ENCODE results near the gene FNDC11. TPM values are rescaled to one million over a fixed set of nuclear protein-coding genes. Genes with fewer than 3 reads are reported as not detected.
"Not testable (repeated sequence)": the region's sequence is repeated elsewhere in the genome, so short reads cannot be mapped to it uniquely, and the experiment has no call there.

The FNDC11 gene
- total RNA-seq, 2 experiments from 2014 or later: 0.14 to 0.35 TPM

DNA sequence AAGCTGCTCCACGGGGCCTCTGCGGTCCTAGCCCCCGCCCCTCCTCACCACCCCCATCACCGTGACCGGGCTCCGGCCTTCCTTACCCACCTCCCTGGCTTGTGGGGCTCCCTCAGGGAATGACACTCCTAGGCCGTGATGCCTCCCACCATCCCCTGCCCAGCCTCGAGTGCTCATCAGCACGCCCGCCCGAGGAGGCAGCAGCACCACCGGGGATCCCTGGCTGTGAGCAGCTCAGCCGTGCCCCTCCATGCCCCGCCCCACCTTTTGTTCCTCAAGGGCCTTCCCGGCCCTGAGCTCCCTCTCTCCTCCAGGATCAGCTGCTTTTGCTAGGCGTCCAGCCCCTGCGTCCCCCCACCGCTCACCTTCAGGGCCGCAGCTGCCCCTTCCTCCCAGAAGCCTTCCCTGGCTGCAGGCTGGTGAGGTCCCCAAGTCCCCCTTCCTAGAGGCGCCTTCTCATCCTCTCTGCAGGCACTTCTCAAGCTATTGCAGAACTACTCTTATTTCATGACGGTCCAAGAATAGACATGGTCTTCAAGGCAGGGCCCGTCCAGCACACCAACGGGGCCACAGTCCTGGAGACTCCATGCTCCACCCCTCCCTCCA is 3.0 kb downstream of the FNDC11 start:
- no peaks in the 10 kb centered on the region for H3K9me3 Mint-ChIP-seq (ENCODE audit: low read depth)
- H3K36me3 Mint-ChIP-seq: peaks cover 25% of the 10 kb centered on the region
- DNase-seq (no peak), ATAC-seq (no peak)
- H3K4me3 Mint-ChIP-seq: no peak overlapping the region
- H3K27ac Mint-ChIP-seq: no peak overlapping the region
- H3K27me3 Mint-ChIP-seq: peaks cover 3% of the 10 kb centered on the region
- peaks cover 13% of the 10 kb centered on the region for H3K4me1 Mint-ChIP-seq
- CTCF ChIA-PET: interaction anchor here (1.1 kb wide), 1 partner anchor 18 kb away, joined by 3 read pairs; no protein-coding TSS in a partner anchor

DNA sequence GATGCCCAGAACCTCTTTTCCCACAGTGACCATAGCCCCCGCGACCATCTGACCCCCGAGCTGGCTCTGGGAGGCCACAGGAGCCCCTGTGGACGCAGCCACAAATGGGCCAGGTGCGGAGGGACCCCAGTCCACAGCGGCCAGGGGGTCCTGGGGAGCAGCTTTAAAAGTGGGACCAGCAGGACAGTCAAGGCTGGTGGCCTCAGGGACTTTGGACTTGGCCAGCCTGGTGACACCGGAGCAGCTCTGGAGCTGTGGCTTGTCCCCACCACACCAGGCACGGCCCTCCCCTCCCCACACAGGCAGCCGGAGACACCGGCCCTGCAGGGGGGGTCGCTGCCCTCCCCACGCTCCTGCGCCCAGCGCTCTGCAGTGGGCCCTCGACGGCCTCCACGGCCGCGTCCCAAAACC is 3.5 kb downstream of the FNDC11 start:
- H3K4me3 Mint-ChIP-seq: no peak overlapping the region
- ATAC-seq (no peak), DNase-seq (no peak)
- peaks cover 8% of the 10 kb centered on the region for H3K4me1 Mint-ChIP-seq
- H3K36me3 Mint-ChIP-seq: peaks cover 25% of the 10 kb centered on the region
- H3K27me3 Mint-ChIP-seq: peaks cover 2% of the 10 kb centered on the region
- no peaks in the 10 kb centered on the region for H3K9me3 Mint-ChIP-seq (ENCODE audit: low read depth)
- CTCF ChIA-PET: interaction anchor here (1.1 kb wide), 1 partner anchor 19 kb away, joined by 3 read pairs; no protein-coding TSS in a partner anchor
- H3K27ac Mint-ChIP-seq: no peak overlapping the region

DNA sequence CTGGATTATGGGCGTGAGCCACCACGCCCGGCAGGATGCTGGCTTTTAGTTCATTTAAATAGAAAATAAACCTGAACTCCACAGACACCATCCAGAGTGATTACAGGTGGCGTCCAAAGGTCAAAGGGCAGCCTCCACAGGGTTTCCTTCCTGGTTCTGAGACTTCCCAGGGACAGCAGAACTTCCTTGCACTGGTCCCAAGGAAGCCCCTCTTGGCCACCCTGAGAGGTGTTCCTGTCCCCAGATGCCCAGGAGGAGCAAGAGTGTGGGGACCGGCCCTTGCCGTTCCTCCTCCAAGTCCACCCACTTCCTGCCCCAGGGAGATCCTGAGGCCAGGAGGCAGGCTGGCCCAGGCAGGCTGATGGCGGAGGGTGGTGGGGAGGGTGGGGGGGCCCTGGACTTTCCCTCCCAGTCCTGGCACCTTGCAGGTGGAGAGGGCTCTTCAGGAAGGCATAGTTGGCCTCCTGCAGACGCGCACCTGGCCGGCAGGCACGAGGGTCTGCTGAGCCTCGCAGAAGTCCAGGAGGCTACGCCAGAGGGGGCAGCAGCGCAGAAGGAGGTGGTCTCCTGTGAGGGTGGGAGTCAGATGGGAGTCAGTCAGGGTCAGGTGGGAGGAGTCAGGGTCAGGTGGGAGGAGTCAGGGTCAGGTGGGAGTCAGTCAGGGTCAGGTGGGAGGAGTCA is 5.0 kb downstream of the FNDC11 start:
- Mint-ChIP-seq H3K4me3 (no peak overlapping the region), H3K36me3 (peaks cover 25% of the 10 kb centered on the region)
- DNase-seq: no peak

DNA sequence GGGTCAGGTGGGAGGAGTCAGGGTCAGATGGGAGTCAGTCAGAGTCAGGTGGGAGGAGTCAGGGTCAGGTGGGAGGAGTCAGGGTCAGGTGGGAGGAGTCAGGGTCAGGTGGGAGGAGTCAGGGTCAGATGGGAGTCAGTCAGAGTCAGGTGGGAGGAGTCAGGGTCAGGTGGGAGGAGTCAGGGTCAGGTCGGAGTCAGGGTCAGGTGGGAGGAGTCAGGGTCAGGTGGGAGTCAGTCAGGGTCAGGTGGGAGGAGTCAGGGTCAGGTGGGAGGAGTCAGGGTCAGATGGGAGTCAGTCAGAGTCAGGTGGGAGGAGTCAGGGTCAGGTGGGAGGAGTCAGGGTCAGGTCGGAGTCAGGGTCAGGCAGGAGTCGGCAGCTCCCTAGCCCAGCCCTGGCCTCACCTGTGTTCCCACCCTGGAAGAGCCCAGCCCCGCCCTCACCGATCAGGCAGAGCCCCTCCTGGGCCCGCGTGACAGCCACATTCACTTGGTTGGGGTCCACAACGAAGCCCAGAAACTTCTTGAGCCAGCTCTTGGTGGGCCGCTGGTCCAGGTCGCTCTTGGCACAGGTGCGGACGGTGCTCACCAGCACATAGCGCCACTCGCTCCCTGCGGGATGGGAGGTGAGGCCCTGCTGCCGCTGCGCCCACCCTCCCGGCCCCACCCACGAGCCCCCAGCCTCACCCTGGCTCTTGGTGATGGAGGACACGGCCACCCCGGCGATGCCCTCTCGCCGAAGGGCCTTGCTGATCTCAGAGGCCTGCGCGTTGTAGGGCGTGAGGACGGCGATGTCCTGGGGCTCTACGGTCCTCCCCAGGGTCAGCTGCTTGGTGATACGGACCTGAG is 5.8 kb downstream of the FNDC11 start:
- H3K27me3 Mint-ChIP-seq; ATAC-seq; H3K9me3 Mint-ChIP-seq (ENCODE audit: low read depth); H3K4me3 Mint-ChIP-seq; DNase-seq; CTCF ChIA-PET; H3K4me1 Mint-ChIP-seq; H3K27ac Mint-ChIP-seq: not testable (repeated sequence)
- peaks cover 30% of the 10 kb centered on the region for H3K36me3 Mint-ChIP-seq

More for the DNA sequence above, 5.0 kb downstream of the FNDC11 start:
- Mint-ChIP-seq H3K4me1 (no peaks in the 10 kb centered on the region), H3K27ac (no peak overlapping the region), H3K27me3 (no peaks in the 10 kb centered on the region), H3K9me3 (ENCODE audit: low read depth) (no peaks in the 10 kb centered on the region)
- ATAC-seq: no peak
- CTCF ChIA-PET: no interaction called here

DNA sequence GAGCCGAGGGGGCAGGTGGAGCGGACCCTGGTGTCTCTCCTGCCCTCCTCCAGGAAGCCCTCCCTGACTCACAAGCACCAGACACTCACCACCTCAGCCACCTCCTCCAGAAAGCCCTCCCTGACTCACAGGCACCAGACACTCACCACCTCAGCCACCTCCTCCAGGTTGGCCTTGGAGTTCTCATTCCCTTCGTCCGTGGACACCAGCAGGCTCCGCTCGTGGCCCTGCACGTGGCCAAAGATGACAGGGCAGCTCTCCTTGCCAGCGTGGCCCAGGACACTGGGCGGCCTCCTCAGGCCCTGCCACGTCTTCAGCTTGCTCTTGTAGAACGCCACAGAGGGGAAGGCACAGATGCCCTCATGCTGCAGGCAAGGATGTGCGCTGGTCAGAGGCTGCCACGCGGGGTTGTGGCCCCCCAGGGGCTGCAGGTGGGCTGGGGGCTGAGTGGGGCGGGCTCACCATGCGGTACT is 6.4 kb downstream of the FNDC11 start:
- Mint-ChIP-seq H3K36me3 (peaks cover 31% of the 10 kb centered on the region), H3K4me3 (no peak overlapping the region), H3K9me3 (ENCODE audit: low read depth) (no peaks in the 10 kb centered on the region), H3K4me1 (no peaks in the 10 kb centered on the region), H3K27me3 (no peaks in the 10 kb centered on the region), H3K27ac (no peak overlapping the region)
- no peak for ATAC-seq
- DNase-seq: no peak
- CTCF ChIA-PET: no interaction called here

DNA sequence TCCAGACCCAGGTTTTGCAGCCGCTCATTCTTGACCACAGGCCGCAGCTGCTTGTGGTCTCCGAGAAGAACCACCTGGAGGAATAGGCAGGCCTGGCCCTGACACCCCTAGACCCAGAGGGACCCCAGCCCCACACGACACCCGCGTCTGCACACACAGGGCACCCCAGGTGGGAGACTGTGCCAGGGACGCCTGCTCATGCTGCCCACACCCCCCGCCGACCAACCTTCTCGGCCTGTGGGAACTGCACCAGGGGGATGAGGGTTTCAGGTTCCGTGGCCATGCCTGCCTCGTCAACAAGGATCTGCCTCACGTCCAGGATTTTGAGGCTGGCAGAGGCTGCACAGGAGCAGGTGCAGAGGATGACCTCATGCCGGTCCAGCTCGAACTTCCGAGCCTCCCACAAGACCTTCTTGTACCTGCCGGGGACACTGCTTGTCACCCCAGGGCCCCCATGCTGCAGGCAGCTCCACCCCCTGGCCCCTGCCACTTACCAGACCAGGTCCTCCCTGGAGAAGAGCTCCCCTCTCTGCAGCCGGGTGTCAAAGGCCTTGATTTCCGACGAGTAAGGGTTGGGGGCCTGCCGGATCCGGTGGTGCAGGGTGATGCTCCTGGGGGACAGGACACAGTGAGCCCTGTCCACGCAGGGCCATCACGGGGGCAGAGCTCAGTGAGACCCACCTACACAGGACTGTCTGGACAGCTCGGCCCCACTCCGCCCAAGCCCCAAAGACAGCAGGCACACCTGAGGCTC is 7.1 kb downstream of the FNDC11 start:
- H3K4me3 Mint-ChIP-seq: no peak overlapping the region
- H3K27ac Mint-ChIP-seq: no peak overlapping the region
- no peaks in the 10 kb centered on the region for H3K9me3 Mint-ChIP-seq (ENCODE audit: low read depth)
- DNase-seq (no peak), ATAC-seq (no peak)
- CTCF ChIA-PET: interaction anchor here (1.1 kb wide), 1 partner anchor 24 kb away, joined by 3 read pairs; no protein-coding TSS in a partner anchor
- H3K36me3 Mint-ChIP-seq: peaks cover 38% of the 10 kb centered on the region
- no peaks in the 10 kb centered on the region for H3K4me1 Mint-ChIP-seq
- no peaks in the 10 kb centered on the region for H3K27me3 Mint-ChIP-seq

DNA sequence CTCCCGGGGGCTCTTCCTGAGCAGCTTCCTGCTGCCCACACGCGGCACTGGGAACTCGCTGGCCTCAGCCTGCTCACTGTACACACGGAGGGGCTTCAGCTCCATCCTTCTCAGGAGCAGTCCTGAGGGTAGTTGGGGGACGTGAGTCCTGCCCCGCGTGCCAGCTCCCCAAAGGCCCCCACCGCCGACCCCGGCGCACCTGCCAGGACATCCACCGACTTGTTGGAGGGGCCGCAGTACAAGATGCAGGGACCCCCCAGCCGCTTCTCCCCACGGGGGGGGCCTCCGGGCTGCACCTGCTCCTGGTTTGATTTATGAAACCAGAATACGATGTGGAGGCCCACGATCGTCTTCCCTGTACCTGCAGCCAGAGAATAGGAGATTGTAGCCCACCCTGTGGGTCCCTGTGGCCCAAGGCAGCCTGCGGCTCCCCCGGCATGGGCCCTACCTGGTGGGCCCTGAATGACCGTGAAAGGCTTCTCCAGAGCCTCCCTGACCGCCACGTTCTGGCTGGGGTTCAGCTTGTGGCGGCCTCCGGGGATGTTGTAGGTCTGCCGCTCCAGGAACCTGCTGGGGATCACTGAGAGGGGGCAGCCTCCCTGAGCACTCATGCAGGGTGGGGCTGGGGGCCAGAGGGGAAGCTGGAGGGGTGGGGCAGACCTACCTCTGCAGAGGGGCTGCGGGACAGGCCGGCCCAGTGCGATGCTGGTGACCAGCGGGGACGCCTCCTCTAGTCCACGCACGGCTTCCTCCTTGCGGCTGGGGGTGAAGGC is 7.9 kb downstream of the FNDC11 start:
- Mint-ChIP-seq H3K9me3 (ENCODE audit: low read depth) (no peaks in the 10 kb centered on the region), H3K27me3 (no peaks in the 10 kb centered on the region), H3K4me3 (no peak overlapping the region), H3K4me1 (peaks cover under 1% of the 10 kb centered on the region), H3K27ac (no peak overlapping the region), H3K36me3 (peaks cover 39% of the 10 kb centered on the region)
- DNase-seq (no peak), ATAC-seq (no peak)
- CTCF ChIA-PET: interaction anchor here (0.8 to 1.1 kb wide), 3 partner anchors 9 to 97 kb away, joined by 3 read pairs; partner anchors contain the start of gene RTEL1

DNA sequence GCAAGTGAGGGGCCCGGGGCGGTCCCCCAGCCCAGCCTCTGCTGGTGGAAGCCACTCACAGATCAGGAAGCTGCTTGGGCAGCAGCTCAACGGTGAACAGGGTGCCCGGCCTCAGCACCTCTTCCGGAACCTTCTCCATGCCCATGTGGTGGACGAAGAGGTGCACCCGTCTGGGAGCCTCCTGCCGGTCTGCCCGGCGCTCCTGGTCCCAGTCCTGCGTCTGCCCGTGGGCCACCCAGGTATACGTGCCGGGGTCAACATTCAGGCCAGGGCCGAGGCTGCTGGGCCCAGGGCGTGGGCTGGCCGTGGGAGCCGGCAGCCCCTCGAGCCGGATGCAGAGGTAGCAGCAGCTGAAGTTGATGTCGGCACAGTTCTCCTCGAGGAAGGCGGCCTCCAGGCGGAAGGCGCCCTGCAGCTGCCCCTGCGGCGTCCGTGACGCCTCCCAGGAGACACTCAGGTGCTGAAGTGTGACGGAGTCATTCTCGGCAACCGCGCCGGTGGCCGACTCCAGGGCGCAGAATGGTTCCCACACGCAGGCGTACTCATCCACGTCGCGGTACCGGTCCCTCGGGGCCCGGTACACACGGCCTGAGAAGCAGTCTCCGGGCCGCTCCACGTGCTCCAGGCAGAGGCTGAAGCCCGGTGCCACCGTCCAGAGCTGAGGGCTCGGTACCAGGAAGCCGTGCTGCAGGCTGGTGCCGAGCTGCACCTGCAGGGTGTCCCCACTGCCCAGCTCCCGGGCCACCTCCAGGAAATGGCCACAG is 8.7 kb downstream of the FNDC11 start:
- no peak for ATAC-seq
- Mint-ChIP-seq H3K36me3 (peaks cover 45% of the 10 kb centered on the region), H3K27me3 (no peaks in the 10 kb centered on the region), H3K27ac (no peak overlapping the region), H3K9me3 (ENCODE audit: low read depth) (no peaks in the 10 kb centered on the region), H3K4me3 (no peak overlapping the region), H3K4me1 (peaks cover 9% of the 10 kb centered on the region)
- CTCF ChIA-PET: interaction anchor here (0.8 to 1.0 kb wide), 3 partner anchors 8 to 96 kb away, joined by 3 read pairs; partner anchors contain the start of gene RTEL1
- no peak for DNase-seq

DNA sequence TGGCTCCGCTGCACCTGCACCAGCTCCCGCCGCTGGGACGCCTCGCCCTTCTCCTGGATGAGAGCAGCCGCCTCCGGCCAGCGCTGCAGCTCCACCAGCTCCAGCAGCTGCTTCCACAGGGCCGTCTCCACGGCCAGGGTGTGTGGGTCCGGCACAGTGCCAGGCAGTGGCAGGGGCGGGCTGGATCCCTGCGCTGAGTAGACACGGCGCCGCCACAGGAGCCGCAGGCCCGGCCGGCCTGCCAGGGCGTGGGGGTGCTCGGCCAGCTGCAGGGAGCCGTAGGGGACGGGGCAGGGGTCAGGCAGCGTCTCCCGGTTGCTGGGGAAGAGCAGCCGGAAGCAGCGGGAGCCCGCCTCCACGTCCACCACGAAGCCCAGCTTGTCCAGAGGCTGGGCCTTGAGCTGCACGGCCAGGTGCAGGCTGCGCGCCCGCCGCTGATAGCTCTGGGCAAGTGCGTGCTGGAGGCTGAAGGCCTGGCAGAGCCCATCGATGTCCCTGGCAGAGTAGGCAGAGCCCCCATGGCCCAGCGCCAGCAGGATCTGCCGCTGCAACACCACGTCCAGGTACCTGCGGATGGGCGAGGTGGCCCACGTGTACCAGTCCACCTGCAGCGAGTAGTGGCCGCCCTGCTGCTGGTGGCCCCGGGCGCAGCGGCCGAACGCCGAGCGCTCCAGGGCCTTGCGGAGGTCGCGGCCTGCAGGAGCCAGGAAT is 9.4 kb downstream of the FNDC11 start:
- no peak overlapping the region for H3K27ac Mint-ChIP-seq
- DNase-seq (no peak), ATAC-seq (no peak)
- H3K36me3 Mint-ChIP-seq: peaks cover 47% of the 10 kb centered on the region
- no peaks in the 10 kb centered on the region for H3K27me3 Mint-ChIP-seq
- no peak overlapping the region for H3K4me3 Mint-ChIP-seq
- H3K9me3 Mint-ChIP-seq (ENCODE audit: low read depth): no peaks in the 10 kb centered on the region
- CTCF ChIA-PET: interaction anchor here (1.0 to 2.1 kb wide), 2 partner anchors 9 to 26 kb away, joined by 3 to 4 read pairs; no protein-coding TSS in a partner anchor
- H3K4me1 Mint-ChIP-seq: peaks cover 16% of the 10 kb centered on the region

DNA sequence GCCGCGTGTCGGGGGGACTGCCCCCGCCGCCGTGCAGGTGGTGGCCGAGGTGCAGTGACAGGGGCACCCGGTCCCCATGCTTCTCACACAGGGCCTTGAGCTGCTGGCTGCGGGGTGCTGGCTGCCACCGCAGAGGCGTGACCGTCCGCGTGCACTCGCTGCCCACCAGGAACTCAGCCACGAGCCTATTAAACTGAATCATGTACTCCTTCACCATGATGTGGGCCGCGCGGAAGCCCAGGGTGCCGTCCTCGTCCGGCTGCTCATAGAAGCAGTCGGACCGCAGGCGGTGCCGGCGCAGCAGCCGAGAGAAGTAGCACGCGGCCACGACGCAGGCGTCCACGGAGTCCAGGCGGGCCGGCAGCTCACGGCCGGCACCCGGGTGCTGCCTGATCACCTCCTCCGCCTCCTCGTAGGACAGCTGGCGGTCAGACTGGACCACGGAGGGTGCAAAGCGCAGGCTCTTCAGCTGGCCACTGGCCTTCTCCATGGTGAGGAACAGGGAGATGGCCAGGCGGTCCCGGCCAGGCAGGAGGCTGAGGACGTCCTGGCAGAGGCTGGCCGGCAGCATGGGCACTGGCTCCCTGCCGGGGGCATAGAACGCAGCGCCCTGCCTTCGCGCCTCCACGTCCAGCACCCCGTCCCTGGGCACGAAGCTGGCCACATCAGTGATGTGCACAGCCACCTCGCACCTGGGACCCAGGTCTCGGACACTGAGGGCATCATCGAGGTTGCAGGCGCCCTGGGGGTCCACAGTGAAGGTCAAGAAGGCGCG is 10.3 kb downstream of the FNDC11 start:
- Mint-ChIP-seq H3K27ac (no peak overlapping the region), H3K4me3 (no peak overlapping the region), H3K27me3 (no peaks in the 10 kb centered on the region), H3K36me3 (peaks cover 45% of the 10 kb centered on the region), H3K9me3 (ENCODE audit: low read depth) (no peaks in the 10 kb centered on the region), H3K4me1 (peaks cover 25% of the 10 kb centered on the region)
- DNase-seq (no peak), ATAC-seq (no peak)
- CTCF ChIA-PET: interaction anchor here (2.1 kb wide), 1 partner anchor 27 kb away, joined by 4 read pairs; no protein-coding TSS in a partner anchor
